Astrocyte (in vitro differentiated cells and primary cell): ENCODE data around the gene KARS1.

Source experiments
- CTCF ChIP-seq: IDR thresholded peaks from 2 replicates; pipeline ENCODE4 v1.5.1; 2011; ENCODE audit warnings: low read depth, mild to moderate bottlenecking, inconsistent platforms, low read length, moderate library complexity; ENCODE audit not compliant: insufficient read depth
- EZH2 ChIP-seq: IDR thresholded peaks from 2 replicates; pipeline ENCODE4 v1.6.1; 2012; ENCODE audit warnings: mild to moderate bottlenecking, low read length, inconsistent platforms; ENCODE audit not compliant: insufficient read depth

GRCh38 chr16:75590920-75591843, 56.3 kb downstream of the KARS1 start:
- TF ChIP-seq CTCF (no peak), EZH2 (no peak)
